GM21381 (cell line): ENCODE results near the gene RGS8.

ENCODE experiments used
- ATAC-seq: cut with Tn5 transposase; IDR thresholded peaks from one replicate; pipeline ENCODE4 v1.9.1; 2021; ENCODE audit warnings: mild to moderate bottlenecking, moderate library complexity; ENCODE audit not compliant: unreplicated experiment

The RGS8 gene

DNA sequence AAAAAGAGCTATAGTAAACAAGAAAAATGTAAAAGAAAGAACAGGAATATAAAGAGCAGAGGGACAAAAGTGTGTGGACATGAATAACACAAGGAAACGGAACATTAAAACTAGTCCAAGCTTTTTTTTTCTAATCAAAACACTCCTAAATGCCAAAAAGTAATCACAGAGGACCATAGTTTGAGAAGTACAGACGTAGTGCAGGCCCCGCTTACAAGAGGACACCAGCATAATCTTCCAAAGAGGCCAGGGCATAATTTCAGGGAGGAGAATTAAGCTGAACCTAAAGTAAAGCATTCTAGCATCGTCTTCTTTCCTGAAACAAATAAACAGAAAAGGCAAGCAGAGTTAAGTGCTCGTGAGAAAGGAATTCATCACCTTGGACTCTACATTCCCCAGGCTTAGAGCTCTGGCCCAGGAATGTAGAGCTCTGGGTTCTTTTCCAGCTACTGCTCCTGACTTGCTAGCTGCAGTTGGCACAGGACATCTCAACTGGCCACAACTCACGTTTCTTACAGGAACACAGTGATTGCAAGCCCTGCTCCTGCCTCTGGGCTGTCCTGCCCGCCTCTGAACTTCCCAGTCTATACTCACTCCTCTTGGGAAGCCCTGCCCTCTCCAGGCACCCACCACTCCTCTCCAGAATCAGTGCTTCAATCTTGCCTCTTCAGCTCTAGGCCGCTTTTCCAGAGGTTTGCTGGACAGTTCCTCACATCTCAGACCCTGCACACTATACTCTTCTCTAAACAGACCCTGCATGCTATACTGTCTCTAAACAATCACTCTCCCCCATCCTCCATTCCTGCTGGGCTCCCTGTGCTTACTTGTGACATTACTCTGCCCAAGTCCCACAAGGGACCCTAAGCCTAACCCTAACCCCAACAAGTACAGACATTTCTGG lies 9.8 kb downstream of the RGS8 start:
- ATAC-seq = no peak

DNA sequence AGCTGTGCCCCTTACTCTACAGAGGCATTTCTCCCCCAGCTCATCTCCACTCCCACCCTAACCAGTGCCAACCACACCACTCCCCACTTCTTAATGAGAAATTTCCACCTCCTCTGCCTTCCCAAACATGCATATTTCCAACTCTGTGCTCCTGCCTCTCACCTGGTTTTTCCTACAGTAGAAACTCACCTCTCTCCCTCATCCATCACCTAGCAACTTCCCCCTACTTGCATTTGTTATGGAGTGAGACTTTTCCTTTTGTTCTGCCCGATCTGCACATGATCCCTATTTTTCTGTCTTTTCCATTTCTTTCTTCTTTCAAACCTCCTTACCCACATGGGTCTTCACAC lies 11.9 kb downstream of the RGS8 start:
- no peak for ATAC-seq

DNA sequence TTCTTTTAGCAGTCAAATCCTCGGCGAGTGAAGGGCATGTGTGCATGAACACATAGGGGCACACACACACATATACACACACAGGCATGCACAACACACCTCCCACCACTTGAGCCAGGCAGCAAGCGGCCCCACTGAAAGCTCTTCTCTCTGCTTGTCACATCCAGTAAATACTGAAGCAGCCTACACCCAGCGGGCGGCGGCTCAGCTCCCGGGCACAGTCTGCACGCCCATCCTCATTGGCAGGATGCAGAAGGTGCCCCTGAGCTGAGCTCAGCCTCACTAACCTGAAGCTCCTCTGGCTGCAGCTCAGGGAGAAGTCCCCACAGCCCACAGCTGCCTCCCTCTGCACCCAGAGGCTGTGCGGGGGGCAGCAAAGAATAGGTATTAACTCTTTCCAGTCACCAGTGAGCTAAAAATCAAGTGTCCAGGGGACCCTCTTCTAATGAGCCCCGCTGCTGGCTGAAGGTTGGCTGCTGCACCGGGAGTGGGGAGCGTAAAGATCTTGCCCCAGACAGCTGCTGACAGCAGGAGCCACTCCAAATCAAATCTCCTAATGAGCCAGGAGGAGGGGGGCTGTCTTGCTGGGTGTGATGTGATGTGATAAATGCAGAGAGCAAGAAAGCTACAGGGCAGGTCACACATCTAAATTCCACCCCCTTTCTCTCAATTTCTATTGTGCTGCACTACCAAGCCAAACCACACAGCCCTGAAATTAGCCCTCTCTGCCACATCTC lies 12.5 kb downstream of the RGS8 start:
- no peak for ATAC-seq

GRCh38 chr1:182670032-182670749 lies 14.2 kb downstream of the RGS8 start:
- ATAC-seq = no peak

GRCh38 chr1:182669266-182669665 lies 15.1 kb downstream of the RGS8 start:
- no peak for ATAC-seq

DNA sequence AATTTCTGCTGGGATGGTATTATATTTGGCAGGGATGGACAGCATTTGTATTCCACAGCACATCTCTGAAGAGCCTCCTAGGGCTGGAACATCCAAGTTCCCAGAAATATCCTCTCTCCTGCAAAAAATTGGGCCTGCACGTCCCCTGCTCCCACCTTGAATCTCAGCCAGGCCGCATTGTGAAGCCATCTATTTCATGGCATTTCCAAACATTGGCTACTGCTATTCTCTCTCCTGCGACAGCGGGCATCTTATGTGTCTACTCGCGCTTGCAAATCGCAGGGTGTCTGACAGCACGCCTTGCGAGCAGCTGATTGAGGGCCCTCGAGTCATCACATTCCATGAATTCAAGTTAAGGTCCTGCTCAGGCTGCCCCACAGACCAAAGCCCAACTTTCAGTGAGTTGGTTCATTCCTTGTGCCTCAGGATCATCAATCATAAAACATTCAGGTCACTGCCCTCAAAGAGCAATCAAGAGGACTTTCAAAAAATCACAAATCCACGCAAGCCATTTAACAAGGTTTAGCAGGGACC lies 15.8 kb downstream of the RGS8 start:
- no peak for ATAC-seq

DNA sequence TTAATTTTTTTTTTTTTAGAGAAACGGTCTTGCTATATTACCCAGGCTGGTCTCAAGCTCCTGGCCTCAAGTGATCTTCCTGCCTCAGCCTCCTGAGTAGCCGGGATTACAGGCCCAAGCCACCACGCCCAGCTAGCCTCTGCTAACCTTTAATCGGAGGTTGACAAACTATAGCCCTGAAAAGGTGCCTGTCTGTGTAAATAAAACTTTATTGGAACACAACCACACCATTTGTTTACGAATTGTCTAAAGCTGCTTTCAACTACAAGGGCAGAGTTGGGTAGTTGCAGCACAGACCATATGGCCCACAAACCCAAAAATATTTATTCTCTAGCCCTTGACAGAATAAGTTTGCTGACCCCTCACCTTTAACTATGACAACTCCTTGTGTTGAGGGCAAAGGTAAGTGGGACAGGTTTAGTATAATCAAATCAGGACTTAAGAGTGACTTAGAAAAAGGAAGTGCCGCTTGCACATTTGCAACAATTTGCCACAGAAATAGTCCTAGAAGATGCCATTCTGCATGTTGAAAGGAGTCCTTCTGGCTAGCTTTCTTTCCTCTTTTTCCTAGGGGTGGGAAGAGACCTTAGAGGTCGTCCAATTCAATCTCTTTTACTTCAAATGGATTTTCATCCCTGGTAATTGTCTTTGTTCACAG lies 16.4 kb downstream of the RGS8 start:
- ATAC-seq = no peak

GRCh38 chr1:182666706-182667105 lies 17.7 kb downstream of the RGS8 start:
- no peak for ATAC-seq

GRCh38 chr1:182664296-182664695 lies 20.1 kb downstream of the RGS8 start:
- ATAC-seq = no peak

DNA sequence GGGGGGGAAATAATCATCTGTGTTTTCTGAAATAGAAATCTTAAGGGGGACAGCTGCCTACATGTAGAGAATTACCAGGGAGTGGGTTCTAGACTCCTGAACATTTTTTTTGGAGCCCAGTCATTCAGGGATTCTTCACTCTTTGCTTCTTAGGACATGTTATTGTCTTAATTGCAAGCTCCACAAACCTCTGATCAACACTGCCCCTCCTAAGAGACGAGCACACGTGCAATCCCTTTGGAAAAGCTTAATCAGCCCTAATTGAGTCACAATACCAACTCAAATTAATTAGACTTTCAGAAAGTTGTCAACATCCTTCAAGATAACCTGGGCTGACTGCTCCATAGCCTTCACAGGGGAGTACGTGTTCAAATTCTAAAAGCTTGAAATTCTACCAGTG lies 21.4 kb downstream of the RGS8 start:
- ATAC-seq = no peak

DNA sequence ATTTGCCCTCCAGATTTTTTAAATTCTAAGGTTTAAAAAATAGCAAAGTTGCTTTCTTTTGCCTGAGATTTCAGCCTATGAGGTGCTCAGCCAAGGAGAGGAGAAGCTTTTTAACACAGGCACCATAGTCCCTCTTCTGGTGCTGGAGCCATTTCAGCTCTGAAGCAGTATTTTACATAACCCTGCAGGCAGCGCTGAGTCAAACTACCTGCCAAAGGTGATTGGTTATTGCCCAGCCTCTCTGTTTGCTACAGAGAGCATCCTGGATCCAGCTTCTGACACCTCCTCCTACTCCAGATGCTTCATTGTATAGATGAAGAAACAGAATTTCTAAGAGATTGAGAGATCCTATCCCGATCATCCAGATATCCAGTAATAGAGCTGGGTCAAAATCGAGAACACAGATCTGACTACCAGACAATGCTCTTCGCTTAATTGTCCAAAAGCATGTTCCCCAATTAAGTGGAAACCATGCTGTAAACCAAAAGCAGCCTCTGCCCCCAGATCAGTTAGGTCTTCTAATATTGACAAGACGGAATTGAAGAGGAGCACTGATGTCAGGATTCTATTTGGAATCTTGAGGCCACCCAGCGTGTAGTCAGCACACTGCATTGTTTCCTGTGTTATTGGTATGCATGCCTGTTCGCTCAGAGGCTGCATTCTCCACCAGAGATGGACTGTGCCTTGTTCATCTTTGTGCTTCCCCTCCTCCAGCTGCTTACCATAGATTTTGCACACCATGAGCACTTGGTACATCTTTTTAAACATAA lies 22.1 kb downstream of the RGS8 start:
- ATAC-seq = no peak

- ATAC-seq = no peak
Observed at GRCh38 chr1:182658055-182658454, 26.3 kb downstream of the RGS8 start.

DNA sequence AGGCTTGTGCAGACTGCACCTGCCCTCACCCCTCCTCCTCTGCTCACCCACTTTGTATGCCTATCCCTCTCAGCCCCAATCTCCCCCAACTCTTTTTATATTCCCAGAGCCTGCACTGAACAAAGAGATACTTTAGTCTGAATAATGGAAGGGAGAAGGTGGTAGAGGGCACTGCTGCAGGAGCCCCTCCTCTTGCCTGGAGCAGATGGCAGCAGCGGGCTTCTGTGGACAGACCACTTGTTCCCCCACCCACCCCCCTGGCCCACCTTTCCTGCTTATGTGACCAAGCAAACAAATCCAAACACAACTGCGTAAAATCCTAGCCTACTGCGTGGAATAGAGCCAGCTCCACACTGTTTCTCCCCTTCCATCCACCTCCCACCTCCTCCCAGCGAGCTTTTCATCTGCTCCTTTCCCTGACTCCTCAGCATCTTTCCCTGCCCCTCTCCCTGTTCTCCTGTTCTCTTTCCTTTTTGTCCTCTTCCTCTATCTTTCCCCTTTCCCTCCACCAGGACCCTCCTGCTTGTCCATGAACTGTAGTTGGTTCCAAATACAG lies 27.5 kb downstream of the RGS8 start:
- no peak for ATAC-seq

GRCh38 chr1:182653986-182654385 lies 30.4 kb downstream of the RGS8 start:
- ATAC-seq = no peak

GRCh38 chr1:182652933-182653332 lies 31.5 kb downstream of the RGS8 start:
- no peak for ATAC-seq

DNA sequence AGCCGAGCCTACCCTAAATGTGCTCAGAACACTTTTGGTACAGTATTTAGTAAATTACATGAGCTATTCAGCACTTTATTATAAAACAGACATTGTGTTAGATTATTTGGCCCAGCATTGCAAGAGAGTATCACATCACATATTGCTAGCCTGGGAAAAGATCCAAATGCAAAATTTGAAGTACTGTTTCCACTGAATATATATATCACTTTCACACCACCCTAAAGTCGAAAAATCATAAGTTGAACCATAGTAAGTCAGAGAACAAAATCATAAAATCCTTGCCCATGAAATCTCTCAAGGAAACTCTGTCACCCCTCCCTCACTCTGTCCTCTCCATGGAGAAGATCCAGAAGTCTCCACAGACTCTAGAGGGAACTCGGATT lies 33.1 kb downstream of the RGS8 start:
- ATAC-seq = no peak

DNA sequence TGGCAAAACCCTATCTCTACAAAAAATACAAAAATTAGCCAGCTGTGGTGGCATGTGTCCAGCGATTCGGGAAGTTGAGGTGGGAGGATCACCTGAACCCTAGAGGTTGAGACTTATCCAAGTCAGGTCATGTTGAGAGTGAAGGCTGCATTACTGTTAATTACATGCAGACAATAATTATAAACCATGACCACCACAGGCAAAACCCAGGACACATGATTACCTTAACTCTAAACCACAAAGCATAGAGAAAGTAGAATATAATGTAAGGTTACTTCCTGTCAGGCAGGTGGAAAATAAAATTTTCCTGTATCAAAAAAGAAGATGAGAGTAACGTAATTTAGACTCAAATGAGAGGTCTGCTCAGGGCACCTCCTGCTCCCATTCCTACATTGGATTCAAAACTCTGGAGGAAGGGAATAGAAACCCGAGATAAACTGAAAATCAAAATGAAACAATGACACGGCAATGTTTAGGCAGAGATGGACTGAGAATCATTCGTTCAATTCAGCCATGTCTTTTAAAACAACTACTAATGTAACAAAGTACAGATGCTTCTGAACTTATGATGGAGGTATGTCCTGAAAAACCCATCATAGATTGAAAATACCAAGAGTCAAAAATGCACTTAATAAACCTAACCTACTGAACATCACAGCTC lies 33.6 kb downstream of the RGS8 start:
- no peak for ATAC-seq

DNA sequence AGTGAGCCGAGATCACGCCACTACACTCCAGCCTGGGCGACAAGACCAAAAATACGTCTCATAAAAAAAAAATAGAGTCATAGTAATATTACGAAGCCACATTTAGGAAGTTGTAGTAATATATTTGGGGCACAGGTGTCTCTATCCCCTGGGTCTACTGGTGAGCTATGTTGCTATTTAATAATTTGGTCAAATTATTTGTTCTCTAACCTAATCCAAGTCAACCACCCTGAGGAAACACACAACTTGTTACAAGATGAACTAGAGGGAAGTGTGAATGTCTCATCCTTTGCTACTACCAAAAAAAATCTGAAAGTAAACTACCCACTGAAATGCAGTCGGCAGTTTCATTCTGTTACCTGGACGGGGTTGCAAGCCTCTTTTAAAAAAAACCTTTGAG lies 35.3 kb downstream of the RGS8 start:
- no peak for ATAC-seq

GRCh38 chr1:182646739-182647138 lies 37.6 kb downstream of the RGS8 start:
- no peak for ATAC-seq
